Measurements from ENCODE around the gene ST8SIA2.

The ST8SIA2 gene

DNA sequence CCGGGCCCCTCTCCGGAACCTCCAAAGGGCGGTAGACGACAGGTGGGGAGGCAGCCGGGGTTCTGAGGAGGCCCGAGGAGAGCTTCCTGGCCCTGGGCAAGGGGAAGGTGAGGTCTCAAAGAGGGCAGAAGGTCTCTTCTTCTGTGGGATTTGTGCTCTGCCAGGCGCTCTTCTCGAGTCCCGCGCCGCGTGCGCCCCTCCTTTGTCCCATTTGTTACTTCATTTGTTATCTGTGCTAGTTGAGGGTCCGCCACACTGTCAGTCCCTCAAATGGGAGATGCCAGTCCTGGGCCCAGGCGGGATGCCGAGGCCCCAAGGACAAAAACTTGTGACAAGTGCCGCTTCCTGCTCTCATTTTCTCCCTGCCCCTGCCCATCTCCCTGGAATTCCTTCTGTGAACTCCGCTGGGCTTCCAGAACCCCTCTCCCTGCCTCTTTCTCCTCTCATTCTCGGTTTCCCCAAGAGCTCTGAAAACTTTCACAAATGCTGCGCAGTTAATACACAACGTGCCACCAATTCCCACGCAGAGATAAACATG, 1.5 kb downstream of the ST8SIA2 start:
- no peak for DNase-seq (ENCODE audit: low read depth in 2 of 3, low spot score in 2 of 3)

DNA sequence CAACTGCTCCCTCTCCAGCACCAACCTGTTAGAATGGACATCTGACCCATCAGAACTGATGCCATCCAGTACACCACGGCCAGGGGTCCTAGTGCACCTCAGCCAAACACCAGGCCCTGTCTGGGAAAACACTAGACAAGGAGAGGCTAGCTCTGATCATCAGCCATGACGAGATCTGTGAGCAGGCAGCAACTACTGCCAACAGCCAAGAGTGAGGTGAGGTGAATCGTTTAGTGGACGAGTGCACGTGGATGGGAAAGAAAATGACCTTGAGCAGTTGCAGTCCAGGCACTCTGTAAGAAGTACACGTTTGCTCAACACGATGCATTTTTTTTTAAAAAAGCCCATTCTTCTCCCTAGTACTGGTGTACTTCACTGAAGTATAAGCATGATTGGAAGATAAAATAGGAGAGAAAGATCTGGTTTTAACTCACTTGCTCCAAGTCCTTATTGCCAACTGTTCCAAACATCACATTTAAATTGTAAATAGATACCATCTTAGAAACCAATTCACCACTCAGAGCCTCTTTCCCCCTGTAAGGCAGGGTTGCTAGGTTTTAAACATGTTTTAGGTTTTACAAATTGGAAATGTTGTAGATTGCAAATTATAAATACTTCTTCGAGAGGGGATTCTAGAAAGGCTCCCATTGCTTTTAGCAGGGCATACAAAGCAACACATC, 5.7 kb downstream of the ST8SIA2 start:
- DNase-seq (ENCODE audit: low read depth in 2 of 3, low spot score in 2 of 3), result no peak

- no peak for DNase-seq (ENCODE audit: low read depth in 2 of 3, low spot score in 2 of 3)
Measured at GRCh38 chr15:92400573-92400972, 6.9 kb downstream of the ST8SIA2 start.

DNA sequence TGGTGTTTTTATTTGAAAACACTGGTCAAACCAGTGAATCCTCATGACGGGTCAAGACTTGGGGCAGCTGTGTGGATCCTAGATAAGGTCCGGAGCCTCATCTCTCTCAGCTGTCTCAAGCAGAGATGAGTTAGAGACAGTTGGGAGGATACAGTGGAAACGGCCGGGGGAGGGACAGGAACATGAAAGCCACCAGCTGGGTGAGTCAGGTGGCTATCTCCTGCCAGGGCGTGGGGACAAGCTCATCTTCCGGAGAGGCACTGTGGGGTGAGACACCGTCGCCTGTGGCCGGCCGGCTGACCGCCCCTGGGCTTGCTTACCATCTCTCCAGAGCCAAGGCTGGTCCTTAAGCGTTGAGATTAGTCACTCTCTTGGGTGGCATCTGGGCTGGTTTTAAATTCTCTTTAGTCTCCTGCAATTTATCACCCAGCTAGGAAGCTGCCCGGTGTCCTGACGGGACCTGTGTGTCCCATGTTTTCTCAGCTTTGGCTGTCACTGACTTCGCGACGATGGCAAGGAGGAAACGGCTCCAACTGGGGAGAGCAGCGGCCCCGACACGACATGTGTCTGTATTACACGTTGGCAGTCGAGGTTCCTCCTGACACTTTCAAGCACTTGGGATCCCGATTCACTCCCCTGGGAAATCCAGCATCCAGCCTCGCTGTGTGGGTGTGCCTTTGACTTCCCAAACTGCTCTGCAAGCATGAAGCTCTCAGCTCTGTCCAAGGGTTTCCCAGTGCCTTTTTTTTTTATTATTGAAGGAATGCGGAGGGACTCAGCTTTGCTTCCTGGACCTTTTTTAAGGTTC, 7.5 kb downstream of the ST8SIA2 start:
- no peak for DNase-seq (ENCODE audit: low read depth in 2 of 3, low spot score in 2 of 3)

DNA sequence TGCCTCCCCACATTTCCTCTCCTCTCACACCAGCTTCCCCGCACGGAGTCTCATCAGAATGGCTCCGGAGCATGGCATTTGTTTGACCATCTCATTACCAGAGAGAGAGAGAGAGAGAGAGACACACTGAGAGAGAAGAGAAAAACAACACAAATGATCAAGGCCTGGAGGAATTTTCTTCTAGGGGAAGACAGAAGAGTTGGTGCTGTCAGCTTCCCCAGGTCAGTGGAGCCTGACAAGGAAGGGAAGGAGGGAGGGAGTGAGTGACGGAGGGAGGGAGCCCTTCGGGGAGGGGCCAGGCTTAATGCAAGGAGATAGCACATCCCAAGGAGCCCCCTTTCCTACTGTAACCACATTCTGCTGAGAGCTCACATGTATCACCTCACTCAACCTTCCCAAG, 9.1 kb downstream of the ST8SIA2 start:
- DNase-seq (ENCODE audit: low read depth in 2 of 3, low spot score in 2 of 3), result no peak

DNA sequence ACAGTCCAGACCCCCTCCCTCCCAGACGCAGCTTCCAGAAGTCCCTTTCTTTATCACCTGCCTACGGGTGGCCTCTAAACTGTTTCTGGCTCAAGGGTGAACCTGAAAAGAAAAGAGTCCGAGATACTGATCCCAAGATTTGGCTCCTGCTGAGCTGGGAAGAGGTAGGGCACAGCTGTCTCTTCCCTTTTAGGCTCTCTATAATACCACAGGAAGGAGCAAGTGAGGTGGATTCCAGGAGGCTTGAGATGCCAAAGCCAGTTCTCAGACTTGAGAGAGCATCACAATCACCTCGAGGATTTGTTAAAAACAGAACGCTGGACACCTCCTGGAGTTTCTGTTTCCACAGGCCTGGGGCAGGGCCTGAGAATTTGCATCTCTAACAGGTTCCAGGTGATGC, 12.3 kb downstream of the ST8SIA2 start:
- no peak for DNase-seq (ENCODE audit: low read depth in 2 of 3, low spot score in 2 of 3)

GRCh38 chr15:92407321-92407720, 13.6 kb downstream of the ST8SIA2 start:
- no peak for DNase-seq (ENCODE audit: low read depth in 2 of 3, low spot score in 2 of 3)

DNA sequence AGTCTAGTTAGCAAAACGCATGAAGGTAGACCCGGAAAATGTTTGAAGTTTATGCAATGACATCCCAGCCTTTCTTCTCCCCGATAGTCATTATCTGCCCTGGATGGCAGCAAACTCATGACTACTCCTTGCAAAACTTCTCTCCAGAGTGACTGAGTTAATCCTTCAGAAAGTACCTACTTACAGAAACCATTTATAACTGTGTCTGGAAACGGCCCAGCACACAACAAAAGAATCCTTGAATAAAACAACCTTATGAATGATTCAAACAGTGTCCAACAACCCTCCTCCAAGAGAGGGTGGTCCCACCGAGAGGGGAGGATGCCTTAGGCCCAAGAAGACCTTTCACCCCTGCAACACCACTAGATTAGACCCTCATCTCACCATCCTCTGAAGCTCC, 14.2 kb downstream of the ST8SIA2 start:
- DNase-seq (ENCODE audit: low read depth in 2 of 3, low spot score in 2 of 3), result no peak

- no peak for DNase-seq (ENCODE audit: low read depth in 2 of 3, low spot score in 2 of 3)
Measured at GRCh38 chr15:92409006-92409405, 15.3 kb downstream of the ST8SIA2 start.

- no peak for DNase-seq (ENCODE audit: low read depth in 2 of 3, low spot score in 2 of 3)
Measured at GRCh38 chr15:92409521-92409920, 15.8 kb downstream of the ST8SIA2 start.

DNA sequence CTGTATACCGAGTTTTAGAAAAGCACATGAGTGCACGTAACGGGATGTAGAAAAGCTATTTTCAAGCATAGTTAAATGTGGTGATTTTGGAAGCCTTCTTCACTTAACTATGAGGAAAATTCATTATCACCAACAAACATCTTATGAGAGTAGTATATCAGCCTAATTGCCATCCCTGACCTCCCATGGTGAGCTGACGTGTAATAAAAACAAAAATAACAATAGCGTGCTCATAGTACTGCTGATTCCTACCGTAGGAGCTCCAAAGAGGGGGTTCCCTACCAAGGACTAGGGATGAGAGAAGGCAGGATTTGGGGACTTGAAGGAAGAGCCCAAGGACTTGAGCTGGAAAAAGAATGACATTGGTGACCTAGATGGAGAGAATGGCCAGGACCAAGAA, 16.9 kb downstream of the ST8SIA2 start:
- DNase-seq (ENCODE audit: low read depth in 2 of 3, low spot score in 2 of 3), result no peak

DNA sequence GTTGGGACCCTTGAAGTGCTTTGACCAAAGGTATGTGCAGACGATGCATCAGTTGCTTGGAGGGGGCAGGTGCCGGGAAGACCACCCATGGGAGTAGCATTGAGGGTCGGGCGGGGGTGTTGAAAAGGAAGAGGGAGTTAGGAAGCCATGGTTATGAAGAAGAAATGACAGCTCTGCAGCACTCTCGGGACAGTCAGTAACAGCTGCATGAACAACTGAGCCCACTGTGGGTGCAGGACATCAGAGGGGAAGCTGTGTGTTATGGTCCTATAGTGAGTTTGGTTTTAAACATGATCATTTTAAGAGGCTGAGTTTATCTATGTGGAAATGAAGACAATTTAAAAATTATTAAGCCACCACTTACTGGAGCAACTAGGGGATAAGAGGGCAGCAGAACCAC, 17.6 kb downstream of the ST8SIA2 start:
- no peak for DNase-seq (ENCODE audit: low read depth in 2 of 3, low spot score in 2 of 3)

GRCh38 chr15:92413510-92413909, 19.8 kb downstream of the ST8SIA2 start:
- DNase-seq (ENCODE audit: low read depth in 2 of 3, low spot score in 2 of 3), result no peak

- DNase-seq (ENCODE audit: low read depth in 2 of 3, low spot score in 2 of 3), result no peak
Measured at GRCh38 chr15:92415639-92416297, 22.1 kb downstream of the ST8SIA2 start.

DNA sequence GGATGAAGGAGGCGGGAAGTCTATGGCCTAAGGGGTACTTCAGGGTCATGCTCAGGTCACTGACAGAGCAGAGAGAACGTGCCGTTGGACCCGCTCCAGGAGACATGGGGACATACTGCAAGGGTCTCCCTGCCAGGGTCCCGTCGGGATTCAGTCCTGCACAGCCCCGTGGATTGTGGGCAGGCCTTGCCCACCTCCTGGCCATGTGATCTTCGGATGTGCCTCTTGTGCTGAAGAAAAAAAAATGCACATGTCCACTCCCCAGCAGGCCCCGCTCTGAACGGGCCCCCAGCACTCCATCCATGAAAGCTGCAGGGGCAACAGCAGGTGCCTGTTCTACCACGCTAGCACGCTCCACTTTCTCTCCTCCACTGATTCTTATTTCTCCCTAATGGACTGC, 22.9 kb downstream of the ST8SIA2 start:
- DNase-seq (ENCODE audit: low read depth in 2 of 3, low spot score in 2 of 3), result no peak

GRCh38 chr15:92417716-92418115, 24.0 kb downstream of the ST8SIA2 start:
- no peak for DNase-seq (ENCODE audit: low read depth in 2 of 3, low spot score in 2 of 3)

DNA sequence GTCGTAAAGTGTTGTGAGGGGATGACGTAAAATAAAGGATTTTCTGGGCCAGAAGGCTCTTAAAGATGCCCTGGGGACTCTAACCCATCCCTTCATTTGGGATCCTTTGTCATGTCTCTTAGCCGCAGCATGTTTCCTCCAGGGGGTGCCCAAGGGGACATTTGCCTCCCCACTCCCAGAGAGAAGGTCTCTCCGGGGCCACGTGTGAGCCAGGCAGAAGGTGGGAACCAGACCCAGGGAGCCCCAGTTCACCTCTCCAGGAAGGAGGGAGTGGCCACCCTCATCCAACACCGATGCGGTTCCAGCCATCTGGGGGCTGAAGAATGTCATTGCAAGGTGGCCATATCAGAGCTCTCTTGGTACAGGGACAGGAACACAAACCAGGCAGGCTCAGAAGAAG, 25.2 kb downstream of the ST8SIA2 start:
- no peak for DNase-seq (ENCODE audit: low read depth in 2 of 3, low spot score in 2 of 3)

- no peak for DNase-seq (ENCODE audit: low read depth in 2 of 3, low spot score in 2 of 3)
Measured at GRCh38 chr15:92421976-92422375, 28.3 kb downstream of the ST8SIA2 start.

GRCh38 chr15:92425578-92426225, 32.0 kb downstream of the ST8SIA2 start:
- no peak for DNase-seq (ENCODE audit: low read depth in 2 of 3, low spot score in 2 of 3)

DNA sequence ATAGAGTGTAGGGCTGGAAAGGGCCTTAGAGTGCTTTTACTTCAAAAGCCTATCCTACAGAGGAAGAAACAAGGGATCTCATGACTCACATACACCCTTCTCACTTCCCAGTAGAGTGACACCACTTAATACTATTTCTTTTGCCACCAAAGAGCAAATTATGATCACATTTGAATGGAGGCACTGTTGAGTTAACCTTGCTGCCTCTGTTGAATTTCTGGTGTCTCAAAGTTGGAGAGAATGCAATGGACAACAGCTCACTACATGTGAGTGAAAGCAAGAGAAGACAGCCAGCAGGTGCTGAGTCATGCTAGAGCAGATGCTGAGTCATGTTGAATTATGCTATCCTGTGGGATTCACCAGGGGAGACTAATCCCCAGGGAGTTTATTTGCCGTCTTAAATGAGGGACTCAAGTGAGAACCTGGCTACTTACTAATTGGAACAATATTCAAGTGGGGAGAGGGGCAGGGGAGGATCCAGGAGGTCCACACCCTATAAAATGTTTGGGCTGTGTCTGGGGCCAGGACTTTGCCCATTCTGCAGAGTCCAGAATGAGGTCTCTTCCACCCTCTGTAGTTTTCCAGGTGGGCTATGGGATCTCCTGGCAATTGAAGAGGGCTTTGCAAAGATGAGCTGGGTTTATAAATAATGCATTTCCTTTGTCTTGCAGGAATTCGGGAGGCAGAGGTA, 35.8 kb downstream of the ST8SIA2 start:
- DNase-seq (ENCODE audit: low read depth in 2 of 3, low spot score in 2 of 3), result no peak

- no peak for DNase-seq (ENCODE audit: low read depth in 2 of 3, low spot score in 2 of 3)
Measured at GRCh38 chr15:92430069-92430440, 36.4 kb downstream of the ST8SIA2 start.
